NCI-H748 (cell line): Measurements from ENCODE around the gene OR2B3.
"Not testable (repeated sequence)": the region's sequence is repeated elsewhere in the genome, so short reads cannot be mapped to it uniquely, and the experiment has no call there.

ENCODE experiments used
- DNase-seq: peaks from one replicate; lab custom pipeline; 2025; ENCODE audit not compliant: unreplicated experiment; lab: John Stamatoyannopoulos, UW

OR2B3 gene, protein sequence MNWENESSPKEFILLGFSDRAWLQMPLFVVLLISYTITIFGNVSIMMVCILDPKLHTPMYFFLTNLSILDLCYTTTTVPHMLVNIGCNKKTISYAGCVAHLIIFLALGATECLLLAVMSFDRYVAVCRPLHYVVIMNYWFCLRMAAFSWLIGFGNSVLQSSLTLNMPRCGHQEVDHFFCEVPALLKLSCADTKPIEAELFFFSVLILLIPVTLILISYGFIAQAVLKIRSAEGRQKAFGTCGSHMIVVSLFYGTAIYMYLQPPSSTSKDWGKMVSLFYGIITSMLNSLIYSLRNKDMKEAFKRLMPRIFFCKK

DNA sequence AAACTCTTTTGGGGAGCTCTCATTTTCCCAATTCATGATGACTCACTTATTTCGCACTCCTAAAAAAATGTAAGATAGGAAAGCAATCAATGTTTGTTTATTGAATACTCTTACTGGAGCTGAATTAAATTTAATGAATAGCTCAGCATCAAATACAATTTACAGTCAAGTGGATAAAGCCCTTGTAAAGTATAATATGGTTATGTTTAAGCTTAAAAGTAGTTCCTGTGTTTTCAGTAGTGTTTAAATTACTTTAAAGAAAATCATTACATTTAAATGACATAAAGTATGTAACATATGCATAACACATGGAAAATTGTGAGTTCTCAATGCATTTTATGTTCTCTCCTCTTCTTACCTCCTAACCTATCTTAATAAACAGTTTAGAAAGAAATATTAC is at the start of gene OR2B3:
Gene OR2B3 (minus strand): TSS at position 101 of the 400 bp plus-strand sequence. CDS start 65 bp downstream, at position 36.
- no peak for DNase-seq

DNA sequence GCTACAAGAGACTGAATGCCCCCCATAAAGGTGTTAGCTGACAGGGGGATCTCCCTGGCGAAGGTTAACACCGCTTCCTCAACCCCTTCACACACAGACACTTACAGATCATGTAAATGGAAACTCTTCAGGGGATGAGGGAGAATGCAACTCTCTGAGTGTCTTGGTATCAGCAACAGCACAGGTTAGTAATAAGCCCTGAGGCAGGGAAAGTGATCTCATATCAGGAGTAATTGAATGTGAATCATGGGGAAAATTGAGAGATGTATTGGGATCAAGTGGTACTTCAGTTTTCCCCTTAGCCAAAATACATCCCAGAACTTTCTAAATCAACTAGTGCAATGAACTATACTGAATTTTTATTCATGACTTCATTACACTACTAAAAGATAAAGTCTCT is 44.6 kb upstream of the OR2B3 start:
- DNase-seq = no peak

DNA sequence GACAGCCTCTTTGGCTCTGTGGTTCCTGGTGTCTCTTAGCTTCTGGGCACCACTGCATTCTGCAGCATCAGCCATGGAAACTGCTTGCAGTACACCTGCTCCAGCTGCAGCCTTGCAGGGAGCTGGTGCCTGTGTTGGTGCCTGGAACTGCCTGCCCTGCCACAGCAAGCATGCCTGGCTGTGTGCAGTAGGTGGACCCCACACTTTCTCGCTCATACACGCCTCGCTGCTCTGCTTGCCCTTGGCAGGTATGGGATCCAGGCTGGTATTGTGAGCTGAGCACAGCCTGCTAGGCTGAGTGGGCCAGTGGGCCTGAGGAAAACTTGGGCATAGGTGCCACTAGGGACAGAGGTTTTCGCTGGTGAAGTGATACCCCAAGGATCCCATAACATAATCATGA is 43.5 kb upstream of the OR2B3 start:
- DNase-seq = no peak

DNA sequence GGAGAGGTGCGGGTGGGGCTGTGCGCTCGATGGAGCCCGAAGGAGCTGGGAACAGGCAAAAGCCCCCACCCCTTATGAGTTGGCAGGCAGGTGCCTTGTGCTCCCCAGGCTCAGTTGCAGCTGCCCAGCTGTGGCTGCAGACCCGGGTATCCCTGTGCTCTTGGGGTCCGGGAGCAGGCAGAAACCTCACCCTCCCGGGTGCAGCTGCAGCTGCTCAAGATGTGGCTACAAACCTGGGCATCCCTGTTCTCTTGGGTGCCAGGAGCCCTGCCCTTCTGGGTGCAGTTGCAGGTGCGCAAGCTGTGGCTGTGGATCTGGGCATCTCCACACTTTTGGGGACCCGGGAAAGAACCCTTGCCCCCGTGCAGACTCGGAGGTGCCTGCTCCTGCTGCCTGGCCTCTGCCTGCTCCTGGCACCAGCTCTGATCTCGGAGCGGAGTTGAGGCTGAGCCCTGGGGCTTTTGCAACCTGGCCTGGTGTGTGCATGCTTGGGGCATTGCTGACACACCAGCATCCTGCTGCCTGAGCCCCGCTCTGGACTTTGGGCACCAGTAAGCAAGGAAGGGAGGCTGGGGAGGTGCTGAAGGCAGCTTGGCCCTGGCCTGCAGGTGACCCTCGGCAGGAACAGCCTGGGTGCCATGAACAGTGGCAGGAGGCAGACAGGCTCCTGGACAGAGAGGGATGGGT is 42.4 kb upstream of the OR2B3 start:
- DNase-seq = no peak

DNA sequence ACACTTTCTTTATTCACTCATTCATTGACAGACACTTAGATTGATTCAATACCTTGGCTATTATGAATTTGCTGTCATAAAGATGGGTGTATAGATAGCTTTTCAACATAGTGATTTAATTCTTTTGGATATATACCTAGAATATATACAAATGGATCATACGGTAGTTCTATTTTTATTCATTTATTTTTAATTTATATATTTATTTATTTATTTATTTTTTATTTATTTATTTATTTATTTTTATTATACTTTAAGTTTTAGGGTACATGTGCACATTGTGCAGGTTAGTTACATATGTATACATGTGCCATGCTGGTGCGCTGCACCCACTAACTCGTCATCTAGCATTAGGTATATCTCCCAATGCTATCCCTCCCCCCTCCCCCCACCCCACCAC is 27.9 kb upstream of the OR2B3 start:
- DNase-seq = not testable (repeated sequence)

DNA sequence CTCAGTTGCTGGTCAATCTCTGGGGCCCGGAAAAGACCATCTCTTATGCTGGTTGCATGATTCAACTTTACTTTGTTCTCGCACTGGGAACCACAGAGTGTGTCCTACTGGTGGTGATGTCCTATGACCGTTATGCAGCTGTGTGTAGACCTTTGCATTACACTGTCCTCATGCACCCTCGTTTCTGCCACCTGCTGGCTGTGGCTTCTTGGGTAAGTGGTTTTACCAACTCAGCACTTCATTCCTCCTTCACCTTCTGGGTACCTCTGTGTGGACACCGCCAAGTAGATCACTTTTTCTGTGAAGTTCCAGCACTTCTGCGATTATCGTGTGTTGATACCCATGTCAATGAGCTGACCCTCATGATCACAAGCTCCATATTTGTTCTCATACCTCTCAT is 25.0 kb upstream of the OR2B3 start:
- no peak for DNase-seq

DNA sequence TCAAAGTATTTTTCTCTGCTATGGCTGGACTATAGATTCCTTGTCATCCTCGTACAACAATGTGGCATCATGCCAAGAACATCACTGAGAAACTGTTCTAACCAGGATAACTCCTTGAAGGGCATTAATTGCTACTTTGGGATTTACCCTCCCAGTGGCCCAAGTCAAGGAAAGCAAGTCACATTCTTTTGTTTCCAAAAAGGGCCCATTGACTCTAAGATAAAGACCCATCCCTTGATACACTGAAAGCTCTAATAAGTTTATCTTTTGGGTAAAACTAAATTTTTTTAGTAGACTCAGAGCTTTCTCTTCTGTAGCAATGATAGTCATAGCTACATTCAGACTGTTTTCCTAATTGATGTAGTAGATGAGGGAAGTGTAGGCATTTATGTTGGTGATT is 20.6 kb upstream of the OR2B3 start, which contains the start of gene OR2J3:
Gene OR2J3 (plus strand): TSS at position 301 of the 400 bp plus-strand sequence. CDS start 3,833 bp downstream, outside the sequence.
- no peak for DNase-seq

DNA sequence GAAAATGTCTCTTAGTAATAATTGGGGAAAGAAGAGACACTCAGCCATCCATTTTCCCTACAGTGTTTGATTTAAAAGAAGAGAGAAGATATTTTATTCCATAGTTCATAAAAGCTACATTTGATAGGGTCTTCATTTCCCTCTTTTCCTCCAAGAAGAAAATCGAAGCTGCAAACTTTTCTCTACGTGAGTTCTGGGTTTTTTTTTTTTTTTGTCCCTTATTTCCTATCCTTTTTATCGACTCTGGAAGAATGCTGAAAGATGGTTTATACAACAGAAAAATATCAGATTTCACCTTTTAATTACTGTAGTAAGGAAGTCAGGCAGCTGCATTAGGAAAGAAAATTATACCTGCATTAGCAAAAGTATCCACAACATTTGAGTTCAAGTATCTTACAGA is 12.1 kb upstream of the OR2B3 start, which contains the start of gene OR2J1:
Gene OR2J1 (plus strand): TSS at position 301 of the 400 bp plus-strand sequence. CDS start 1,453 bp downstream, outside the sequence.
- no peak for DNase-seq

DNA sequence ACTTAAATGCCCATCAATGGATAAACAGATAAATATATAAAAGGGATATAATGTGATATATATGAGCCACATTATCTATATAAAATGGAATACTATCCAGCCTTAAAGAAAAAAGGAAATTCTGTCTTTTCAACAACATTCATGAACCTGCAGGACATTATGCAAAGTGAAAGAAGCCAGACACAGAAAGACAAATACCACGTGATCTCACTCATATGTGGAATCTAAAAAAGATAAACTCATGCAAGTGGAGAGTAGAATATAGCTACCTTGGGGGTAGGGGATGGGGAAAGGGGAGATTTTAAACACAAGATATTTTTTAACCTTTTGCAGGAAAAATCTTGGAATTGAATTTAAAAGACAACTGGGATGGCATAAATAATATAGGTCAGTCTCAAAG is 10.7 kb upstream of the OR2B3 start:
- DNase-seq = no peak

DNA sequence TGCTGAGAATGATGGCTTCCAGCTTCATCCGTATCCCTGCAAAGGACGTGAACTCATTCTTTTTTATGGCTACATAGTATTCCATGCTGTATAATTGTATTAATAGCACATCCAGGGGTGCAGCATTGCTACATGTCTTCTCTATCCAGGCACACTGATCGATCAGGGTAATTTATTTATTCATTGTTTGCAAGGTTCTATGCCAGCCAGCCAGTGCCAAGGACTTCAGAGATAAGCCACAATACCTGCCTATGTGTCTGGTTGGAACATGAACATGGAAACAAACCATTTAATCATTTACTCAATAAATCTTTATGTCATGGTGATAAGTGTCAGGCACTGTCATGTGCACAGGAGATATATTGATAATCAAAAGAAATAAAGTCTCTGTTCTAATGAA is 5.8 kb upstream of the OR2B3 start:
- no peak for DNase-seq

DNA sequence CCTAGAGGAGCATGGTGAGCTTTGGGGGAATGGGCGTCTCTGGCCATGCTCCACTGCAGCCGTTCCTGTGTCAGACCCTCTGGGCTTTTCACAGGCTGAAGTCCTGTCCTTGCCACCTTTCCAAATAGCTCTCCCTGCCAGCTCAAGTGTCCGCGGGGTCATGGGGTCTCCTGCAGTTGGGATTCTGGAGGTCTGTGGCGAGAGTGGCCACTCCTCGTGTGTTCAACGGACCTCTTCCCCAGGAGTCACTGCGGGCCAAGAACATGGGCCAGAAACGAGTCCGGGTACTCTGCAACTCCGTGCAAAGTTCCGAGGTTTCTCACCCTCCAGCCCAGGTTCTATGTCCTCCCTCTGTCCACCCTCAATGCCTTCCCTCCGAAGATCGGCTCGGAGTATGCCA is 4.7 kb downstream of the OR2B3 start:
- DNase-seq = no peak

DNA sequence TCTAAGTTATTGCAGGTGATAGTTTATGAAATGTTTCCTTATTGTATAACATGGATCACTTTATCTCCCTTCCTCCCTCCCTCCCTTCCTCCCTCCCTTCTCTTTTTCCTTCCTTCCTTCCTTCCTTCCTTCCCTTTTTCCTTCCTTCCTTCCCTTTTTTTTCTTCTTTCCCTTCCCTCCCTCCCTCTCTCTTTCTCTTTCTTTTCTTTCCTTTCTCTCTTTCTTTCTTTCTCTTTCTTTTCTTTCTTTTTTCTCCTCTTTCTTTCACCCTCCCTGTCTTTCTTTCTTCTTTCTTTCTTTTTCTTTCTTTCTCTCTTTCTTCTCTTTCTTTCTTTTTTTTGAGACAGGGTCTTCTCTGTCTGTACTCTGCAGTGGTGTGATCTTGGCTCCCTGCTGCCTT is 5.8 kb downstream of the OR2B3 start:
- DNase-seq = no peak

DNA sequence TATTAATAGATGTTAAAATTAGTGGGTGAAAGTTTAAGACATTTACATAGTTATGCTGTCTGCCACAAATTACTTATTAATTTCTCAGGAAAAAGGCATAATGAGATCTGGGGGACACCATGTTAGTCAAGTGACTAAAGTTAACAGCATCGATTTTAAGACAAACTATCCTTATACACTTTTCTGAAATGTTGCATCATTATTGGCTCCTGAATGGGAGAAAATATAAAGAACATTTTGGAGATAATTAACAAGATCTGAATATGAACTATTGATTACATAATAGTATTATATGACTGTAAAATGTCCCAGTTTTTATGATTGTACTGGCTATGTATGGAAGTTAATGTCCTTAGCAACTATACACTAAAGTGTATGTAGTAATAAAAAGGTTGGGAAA is 7.9 kb downstream of the OR2B3 start:
- DNase-seq = no peak

DNA sequence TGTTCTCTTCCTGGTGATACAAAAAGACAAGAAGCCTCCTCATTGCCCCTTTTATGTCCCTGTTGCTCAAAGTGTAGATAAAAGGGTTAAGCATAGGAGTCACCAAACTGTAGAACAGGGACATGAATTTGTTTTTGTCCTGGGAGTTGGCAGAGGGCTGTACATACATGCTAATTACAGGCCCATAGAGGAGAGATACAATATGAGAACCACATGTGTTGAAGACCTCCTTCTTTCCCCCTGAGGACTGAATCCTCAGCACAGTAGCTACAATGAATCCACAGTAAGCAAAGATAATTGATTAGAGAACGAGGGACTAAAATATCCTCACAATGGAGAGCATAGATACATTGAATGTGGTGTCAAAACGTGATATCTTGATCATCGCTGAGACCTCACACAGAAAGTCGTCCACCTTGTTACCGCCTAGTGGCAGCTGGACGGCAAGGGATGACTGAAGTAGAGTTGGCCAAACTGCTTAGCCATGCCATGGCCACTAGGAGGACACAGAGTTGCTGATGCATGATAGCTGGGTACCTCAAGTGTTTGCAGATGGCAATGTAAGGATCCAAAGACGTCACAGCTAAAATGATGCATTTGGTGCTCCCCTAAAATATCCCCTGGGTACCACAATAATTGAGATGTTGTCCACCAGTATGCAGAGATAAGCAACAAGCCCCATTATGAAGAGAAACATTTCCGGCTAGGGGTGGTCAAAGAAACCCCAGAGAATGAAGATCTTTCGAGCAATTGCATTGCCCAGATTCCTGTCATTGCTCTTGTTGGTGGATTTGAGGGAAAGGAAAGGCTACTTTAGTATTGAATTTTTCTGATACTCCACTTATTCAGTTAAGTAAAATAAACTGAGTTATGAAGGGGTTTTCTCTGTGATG is 15.0 kb downstream of the OR2B3 start:
- peak; percentile 61 for DNase-seq

DNA sequence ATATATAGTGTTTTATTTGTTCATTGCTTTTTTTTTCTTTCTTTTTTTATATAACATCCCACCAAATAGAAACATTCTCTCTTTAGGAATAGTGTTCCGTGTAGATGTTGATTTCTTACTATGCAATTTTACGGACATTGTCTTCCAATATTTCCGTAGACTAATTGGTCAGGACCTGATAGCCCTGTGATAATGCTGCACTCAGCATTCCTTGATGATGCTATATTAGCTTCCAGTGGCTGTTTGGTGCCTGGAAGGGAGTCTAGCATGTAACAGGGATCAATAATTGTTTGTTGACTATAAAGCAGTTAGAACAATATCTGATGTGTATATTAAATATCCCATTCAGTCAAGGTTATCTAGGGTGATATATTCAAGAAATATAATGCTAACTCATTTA is 35.4 kb downstream of the OR2B3 start:
- no peak for DNase-seq

DNA sequence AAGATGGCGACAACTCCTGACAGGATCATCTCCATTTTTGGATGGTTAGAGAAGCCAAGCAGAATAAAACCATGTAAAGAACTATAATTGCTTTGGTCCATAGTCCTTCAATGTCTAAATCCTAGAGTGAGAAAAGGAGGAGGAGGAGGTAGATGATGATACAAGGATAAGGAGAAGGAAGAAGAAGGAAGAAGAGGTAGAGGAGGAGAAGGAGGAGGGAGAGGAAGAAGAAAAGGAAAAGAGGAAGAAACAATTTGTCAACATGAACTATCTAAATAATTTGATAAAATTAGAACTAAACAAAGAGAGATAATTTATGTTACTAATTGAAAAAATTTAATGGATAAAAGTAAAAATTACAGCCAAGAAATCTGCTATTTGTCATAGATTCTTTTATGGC is 42.0 kb downstream of the OR2B3 start, which contains the start of gene OR2W1:
Gene OR2W1 (minus strand): TSS at position 101 of the 400 bp plus-strand sequence. CDS start 0 bp downstream, at position 101.
- no peak for DNase-seq
